HG02852 (cell line): ENCODE results near the gene TMEM120B.
"Not testable (repeated sequence)": the region's sequence is repeated elsewhere in the genome, so short reads cannot be mapped to it uniquely, and the experiment has no call there.

Experiments
- ATAC-seq: cut with Tn5 transposase; IDR thresholded peaks from one replicate; pipeline ENCODE4 v1.9.1; 2021; ENCODE audit warnings: mild to moderate bottlenecking, moderate library complexity; ENCODE audit not compliant: unreplicated experiment

TMEM120B gene

DNA sequence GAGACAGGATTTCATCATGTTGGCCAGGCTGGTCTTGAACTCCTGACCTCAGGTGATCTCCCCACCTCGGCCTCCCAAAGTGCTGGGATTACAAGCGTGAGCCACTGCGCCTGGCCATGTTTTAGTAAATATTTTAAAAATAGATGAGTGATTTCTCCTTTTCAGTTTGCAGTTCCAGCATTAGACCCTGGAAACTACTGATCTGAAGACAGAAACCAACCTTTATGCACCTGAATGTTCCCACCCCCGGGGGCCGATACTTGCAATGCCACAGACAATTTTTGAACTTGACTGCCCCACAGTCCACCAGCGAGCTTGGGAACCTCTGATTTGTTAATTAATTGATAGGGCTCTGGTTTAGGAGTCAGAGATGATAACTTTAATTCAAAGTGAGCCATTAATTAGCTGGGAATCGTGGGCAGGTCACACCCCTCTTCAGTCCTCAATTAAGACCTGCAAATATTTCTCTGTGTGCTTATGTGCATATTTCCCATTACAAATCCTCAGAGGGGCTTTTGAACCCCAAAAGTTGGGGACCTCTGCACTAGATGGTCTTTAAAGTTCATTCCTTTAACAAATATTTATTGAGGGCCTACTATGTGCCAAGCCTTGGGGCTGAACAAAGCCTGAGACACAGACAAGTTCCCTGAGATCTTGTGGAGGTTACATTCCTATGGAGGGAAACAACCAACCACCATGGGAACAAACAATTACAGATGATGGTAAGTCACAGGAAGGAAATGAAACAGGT lies 4.1 kb upstream of the TMEM120B start:
- ATAC-seq, result no peak

DNA sequence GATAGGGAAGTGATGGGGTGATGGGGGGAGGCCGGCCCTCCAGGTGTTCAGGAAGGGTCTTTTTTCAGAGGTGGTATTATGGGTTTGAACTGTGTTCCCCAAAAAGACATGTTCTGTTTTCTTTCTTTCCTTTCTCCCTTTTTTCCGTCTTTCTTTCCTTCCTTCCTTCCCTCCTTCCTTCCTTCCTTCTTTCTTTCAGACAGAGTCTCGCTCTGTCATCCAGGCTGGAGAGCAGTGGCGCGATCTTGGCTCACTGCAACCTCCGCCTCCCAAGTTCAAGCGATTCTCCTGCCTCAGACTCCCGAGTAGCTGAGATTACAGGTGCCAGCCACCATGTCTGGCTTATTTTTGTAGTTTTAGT lies 3.5 kb upstream of the TMEM120B start:
- not testable (repeated sequence) for ATAC-seq

DNA sequence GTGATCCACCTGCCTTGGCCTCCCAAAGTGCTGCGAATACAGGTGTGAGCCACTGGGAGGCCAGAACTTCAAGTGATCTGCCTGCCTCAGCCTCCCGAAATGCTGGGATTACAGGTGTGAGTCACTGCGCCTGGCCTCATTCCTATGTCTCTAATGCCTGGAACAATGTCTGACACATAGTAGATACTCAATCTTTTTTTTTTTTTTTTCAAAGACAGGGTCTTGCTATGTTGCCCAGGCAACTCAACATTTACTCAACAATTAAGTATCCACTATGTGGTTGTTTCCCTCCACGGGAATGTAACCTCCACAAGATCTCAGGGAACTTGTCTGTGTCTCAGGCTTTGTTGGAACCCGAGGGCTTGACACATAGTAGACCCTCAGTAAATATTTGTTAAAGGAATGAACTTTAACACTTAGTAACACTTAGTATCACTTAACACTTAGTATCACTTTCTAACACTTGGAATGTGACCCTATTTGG lies 3.0 kb upstream of the TMEM120B start:
- no peak for ATAC-seq

DNA sequence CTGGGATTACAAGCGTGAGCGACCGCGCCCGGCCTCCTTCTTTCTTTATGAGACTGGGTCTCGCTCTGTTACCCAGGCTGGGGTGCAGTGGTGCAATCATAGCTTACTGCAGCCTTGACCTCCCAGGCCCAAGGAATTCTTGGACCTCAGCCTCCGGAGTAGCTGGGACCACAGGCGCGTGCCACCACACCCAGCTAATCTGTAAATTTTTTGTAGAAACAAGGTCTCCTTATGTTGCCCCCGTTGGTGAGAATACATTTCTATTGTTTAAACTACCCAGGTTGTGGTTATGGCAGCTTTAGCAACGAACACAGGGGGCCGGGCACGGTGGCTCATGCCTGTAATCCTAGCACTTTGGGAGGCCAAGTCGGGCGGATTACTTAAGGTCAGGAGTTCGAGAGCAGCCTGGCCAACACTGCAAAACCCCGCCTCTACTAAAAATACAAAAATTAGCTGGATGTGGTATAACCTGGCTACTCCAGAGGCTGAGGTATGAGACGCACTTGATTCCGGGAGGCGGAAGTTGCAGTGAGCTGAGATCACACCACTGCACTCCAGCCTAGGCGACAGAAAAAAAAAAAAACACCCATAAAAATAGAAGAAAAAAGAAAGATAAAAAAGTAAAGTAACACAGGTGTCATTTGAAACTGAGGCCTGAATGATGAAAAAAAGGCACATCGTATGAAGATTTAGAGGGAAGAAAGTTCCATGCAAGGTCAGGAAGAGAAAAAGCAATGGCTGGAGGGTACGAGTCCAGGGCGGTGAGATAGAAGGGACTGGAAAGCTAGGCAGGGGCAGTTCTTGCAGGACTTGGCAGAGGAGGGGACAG lies 977 bp upstream of the TMEM120B start:
- no peak for ATAC-seq

DNA sequence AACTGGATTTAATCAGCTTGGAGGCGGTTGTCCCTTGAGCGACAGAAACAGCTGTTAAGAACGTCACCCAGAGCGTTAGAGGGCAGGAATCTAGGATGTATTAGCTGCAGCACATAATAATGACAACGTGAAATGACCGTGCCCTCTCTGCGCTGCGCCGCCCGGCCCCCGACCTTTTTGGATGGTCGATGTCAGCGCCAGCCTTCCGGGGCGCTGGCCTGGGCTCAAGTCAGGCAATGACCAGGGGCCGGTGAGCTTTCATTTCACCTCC lies 427 bp upstream of the TMEM120B start:
- peak; percentile 19 for ATAC-seq

DNA sequence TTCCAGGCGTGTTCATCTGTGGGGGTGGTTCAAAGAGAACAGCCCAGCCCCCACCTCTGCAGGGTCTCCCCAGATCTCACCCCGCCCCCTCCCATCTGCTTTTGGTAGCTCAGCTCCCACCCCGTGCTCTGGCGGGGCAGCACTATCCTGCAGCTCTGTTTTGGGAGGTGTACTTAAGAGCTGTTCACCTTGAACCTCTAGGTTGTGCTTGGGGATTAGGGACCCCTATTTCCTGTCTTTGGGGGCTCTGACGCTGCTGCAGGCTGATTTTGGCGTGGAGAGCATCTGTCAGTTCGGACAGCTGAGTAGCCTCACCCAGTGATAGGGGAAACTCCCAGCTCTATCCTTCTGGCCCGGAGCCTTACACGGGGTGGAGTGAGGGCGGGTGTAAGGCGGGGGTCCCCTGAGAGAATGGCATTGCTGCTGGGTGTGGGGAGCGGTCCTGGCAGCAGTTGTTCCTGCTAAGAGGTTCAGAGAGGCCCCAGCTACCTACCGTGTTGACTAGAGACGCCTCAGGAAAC lies 765 bp downstream of the TMEM120B start:
- ATAC-seq, result no peak

DNA sequence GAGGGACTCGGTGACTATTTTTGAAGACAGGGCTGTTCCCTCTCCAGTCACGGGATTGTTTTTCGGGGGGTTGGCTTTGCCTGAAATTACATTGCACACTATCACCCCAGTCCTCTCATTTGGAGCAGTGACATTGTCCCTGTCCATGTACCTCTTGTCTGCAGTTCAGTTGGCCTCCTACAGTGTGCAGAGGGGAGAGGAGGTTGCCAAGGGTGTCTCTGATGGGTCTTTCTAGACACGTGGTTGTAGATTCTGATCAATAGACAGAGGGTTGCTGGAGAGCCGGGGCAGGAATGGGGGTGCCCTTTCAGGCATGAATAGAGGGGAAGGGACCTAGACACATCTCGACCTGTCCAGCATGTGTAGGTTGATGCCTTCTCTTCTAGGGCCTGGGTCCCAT lies 1.2 kb downstream of the TMEM120B start:
- ATAC-seq, result no peak

DNA sequence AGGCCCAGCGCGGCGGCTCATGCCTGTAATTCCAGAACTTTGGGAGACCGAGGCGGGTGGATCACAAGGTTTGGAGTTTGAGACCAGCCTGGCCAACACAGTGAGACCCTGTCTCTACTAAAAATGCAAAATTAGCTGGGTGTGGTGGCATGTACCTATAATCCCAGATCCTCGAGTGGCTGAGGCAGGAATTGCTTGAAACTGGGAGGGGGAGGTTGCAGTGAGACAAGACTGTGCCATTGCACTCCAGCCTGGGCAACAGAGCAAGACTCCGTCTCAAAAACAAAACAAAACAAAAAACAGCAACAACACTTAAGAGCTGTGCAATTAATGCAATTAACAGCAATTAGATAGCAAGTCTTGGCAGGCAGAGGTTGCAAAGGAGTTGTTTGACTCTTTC lies 2.5 kb downstream of the TMEM120B start:
- not testable (repeated sequence) for ATAC-seq

DNA sequence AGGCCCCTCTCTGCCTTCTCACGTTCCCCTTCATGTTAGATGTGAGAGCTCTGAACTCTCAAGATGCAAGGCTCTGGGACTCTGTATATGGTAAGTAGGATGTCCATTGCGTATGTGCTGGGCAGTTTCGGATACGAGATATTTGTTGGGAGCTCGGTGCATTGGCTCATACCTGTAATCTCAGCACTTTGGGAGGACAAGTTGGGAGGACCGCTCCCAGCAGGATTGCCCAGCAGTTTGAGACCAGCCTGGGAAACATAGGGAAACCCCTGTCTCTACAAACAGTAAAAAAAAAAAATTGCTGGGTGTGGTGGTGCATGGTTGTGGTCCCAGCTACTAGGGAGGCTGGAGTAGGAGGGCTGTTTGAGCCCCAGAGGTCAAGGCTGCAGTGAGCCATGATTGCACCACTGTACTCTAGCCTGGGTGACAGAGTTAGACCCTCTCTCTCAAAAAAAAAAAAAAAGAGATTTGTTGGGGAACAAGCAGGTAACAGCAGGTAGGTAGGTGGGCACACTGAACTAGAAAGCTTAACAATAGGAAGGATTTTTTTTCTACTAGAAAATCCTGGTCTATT lies 3.4 kb downstream of the TMEM120B start:
- ATAC-seq, result no peak

DNA sequence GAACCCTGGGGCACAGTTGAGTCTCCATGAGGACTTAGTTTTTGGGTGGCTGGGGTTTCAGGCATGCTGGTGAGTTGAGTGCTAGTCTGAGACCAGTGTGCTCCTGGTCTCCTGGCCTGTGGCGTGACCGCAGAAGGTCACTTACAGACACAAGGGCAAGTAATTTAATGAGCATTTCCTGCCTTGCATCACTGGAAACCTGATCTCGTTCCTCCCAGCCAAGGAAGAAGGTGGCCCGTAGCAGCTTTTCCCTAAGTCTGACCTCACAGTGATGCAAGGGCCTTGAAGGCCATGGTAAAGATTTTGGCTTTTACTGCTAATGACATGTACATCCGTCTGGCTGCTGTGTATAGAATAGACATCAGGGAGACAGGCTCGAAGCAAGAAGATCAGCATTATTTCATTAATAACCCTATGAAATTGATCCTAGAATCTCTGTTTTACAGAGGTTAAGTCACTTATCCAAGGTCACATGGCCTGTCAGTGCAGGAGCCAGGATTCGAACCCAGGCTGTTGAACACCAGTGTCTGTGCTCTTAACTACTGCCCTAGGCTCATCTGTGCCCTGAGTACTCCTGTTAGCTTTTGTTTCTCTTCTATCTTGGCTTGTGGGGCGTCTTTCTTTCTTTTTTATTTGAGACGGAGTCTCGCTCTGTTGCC lies 4.6 kb downstream of the TMEM120B start:
- ATAC-seq, result no peak

DNA sequence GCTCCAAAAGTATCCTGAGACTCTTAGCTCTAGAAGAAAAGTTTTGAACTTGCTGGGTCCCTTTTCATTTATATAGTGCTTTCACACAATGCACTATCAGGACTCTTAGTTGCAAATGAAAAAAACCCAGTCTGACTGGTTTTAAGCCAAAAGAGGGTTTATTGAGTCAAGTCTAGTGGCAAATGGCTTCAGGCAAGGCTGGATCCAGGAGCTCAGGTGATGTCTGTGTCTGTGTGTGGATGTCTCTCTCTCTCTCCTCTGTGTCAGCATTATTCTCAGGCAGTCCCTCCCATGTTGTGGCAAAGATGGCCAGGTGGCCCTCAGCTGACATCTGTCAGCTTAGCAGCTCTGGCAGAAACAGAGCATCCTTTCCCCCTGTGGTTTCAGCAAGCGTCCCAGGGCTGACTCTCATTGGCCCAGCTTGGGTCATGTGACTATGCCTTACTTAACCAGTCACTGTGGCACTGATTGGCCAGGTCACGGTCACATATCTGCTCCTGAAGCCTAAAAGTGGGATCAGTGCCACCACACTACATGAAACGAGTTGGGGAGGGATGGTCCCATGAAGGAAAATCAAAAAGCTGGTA lies 6.2 kb downstream of the TMEM120B start:
- no peak for ATAC-seq

DNA sequence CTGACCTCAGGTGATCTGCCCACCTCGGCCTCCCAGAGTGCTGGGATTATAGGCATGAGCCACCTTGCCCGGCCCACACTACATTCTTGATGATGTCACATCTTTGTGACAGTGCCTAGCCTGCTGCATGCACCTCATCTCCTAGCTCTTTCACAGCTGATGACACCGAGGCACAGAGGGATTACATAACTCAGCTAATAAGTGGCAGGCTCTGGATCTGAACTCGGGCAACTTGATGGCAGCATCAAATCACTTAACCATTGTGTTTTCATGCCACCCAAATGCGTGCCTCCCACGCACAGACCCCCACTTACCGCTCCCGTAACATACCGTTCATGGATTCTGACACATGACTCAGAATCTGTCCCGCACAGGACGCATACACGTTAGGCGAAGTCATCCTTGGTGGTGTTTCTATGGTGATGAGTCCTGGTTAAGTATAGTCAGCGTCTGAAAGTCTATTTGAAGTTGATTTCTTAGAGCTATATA lies 7.4 kb downstream of the TMEM120B start:
- ATAC-seq, result no peak

DNA sequence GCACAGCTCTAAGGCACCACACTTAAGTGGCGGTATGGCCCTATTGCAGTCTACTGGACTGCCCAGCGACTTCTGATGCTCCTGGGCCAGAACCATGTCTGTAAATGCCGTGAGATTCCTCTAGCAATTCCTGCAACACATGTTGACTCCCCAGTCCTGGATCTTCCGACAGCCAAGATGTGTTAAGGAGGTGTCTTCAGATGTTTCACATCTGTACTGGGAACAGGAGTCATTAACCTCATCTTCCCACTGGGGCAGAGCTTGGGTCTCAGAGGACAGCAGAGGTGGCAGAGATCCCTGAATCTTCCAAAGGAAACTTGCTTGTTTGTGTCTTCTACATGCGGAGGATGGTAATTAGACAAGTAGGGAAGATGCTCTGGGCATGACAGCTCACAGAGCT lies 8.2 kb downstream of the TMEM120B start:
- ATAC-seq, result no peak

DNA sequence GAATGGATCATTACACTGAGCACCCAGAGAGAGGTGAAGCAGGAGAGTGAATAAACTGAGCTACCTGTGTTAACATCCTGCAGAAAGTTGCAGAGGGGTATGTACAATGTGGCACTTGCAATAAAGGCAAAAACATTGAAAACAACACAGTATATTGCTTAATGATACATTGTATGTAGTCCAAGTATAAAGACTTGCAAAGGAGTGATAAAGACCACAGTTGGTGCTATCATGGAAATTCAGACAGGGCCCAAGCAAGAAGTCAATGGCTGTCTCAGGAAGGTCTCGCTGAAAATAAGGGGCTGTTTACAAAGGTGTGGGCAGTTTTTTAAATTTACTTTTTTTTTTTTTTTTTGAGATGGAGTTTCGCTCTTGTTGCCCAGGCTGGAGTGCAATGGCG lies 10.0 kb downstream of the TMEM120B start:
- no peak for ATAC-seq

DNA sequence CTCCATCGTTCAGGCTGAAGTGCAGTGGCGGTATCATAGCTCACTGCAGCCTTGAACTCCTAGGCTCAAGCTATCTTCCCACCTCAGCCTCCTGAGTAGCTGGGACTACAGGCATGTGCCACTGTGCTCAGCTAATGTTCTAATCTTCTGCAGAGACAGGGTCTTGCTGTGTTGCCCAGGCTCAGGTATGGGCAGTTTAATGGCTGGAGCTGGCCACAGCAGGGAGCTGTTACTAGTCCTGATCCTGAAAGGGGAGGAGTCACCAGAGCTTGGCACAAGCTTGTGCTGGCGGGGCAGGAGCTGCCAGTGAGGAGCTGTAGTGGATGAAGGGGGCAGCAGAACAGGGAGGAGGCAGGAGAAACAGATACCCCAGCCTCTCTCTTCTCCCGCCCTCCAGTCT lies 10.6 kb downstream of the TMEM120B start:
- no peak for ATAC-seq

DNA sequence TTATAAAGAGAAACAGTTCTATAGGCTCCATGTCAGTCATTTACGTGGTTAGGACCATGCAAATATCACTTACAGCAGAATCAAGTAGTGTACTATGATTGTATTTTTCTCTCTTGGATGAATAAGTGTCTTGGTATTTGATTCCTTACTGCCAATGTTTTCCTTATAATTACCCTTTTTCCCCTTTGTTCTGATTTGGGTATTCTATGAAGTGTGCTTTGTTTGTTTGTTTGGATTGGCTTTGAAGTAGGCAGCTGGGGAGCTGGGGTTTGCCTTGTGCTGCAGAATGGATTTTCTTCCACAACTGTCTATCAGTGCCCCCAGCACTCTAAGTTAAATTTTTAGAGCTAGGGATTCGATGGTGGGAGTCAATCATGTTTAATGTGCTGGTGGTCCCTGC lies 12.4 kb downstream of the TMEM120B start:
- no peak for ATAC-seq

DNA sequence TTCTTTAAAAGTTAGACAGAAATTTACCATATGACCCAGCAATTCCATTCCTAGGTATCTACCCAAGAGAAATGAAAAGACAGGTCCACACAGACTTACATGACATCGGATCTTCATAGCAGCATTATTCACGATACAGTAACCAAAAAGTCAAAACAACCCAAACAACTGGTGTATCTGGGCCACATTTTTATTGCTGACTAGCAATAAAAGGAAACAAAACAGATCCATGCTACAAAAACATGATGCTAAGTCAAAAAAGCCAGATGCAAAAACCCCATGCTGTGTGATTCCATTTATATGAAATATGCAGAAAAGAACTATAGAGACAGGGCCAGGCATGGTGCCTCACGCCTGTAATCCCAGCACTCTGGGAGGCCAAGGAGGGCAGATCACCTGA lies 12.9 kb downstream of the TMEM120B start:
- no peak for ATAC-seq

DNA sequence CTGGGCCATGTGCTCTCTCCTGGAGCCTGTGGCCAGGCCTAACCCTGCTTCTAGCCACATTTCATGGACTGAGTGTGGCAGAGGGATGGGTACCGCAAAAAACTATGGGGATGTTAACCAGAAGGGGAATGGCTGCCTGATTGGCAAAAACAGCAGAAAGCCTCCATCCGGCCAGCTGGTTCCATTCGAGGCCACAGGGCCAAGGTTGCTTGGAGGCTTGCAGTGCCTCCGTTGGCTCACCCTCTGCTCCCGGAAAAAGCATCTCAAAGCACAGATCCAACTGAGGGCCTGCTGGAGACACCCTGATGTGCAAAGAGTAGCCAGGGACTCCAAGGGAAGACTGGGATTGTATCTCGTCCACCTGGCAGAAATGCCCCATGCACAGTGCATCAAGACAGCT lies 16.5 kb downstream of the TMEM120B start:
- no peak for ATAC-seq

DNA sequence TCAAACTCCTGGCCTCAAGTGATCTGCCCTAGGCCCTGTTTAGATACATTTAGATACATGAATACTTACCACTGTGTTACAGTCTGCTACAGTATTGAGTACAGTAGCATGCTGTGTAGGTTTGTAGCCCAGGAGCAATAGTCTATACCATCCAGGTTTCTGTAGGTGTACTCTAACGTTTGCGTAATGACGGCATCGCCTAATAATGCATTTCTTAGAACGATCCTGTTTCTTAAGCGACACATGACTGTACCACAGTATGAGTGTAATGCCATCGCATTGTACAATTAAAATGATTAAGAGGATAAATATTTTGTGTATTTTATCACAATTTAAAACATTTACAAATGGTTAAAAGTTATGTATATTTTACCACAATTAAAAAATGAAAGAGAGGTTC lies 18.9 kb downstream of the TMEM120B start:
- ATAC-seq, result no peak

DNA sequence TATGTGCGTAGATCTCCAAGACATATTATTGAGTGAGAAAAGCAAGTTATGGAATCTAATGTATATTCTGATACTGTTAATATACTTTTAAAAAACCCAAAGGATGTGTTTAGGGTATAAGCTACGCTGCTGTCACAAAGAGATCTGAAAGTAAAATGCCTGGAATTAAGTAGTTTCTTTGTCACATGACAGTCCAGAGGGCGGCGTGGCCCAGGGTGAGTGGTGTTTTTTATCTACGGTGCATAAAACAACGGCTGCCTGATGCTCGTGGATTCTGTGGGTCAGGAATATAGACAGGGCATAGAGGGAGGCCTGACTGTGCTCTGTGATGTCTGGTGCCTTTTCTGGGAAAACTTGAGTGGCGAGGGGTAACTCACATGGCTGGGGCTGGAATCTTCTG lies 21.3 kb downstream of the TMEM120B start:
- no peak for ATAC-seq

DNA sequence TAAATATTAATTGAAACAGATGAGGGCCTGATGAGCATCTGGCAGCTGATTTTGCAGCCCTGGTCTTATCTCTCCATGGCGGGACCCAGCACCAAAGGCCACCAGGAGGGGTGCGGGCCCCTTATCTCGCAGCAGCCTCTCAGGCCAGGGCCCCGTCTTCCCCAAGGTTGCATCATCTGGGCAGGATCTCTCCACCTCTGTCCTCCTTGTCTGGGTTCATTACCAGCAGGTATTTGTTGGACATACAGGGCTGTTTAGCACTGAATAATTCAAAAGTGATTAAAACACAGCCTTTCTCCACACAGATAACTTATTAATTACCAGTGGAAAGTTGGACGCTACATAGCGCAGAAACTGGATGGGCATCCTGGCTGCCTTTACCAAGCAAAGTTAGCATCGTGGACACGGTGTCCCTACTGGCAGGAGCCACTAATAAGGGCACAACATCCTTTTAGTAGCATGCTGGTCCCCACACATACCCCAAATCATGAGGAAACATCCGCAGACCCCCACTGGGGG lies 25.8 kb downstream of the TMEM120B start:
- no peak for ATAC-seq
